GM21526 (cell line): ENCODE measurements around the gene CENPH.
"Not testable (repeated sequence)": the region's sequence is repeated elsewhere in the genome, so short reads cannot be mapped to it uniquely, and the experiment has no call there.

Experiments used
- ATAC-seq: cut with Tn5 transposase; IDR thresholded peaks from one replicate; pipeline ENCODE4 v1.9.1; 2021; ENCODE audit warnings: moderate library complexity; ENCODE audit not compliant: unreplicated experiment, low FRiP score

CENPH gene

GRCh38 chr5:69245031-69245430 lies 55.6 kb downstream of the CENPH start:
- ATAC-seq = no peak

- no peak for ATAC-seq
Measured at GRCh38 chr5:69248019-69248418, 58.6 kb downstream of the CENPH start.

GRCh38 chr5:69250593-69250992 lies 61.2 kb downstream of the CENPH start:
- no peak for ATAC-seq

GRCh38 chr5:69252437-69252836 lies 63.1 kb downstream of the CENPH start:
- no peak for ATAC-seq

GRCh38 chr5:69255940-69256339 lies 66.6 kb downstream of the CENPH start:
- not testable (repeated sequence) for ATAC-seq

- no peak for ATAC-seq
Measured at GRCh38 chr5:69257577-69257976, 68.2 kb downstream of the CENPH start.
